Tongue (tissue), 2 donors: Measurements from ENCODE around the gene CDH23. TPM values are rescaled to one million over a fixed set of nuclear protein-coding genes. Genes with fewer than 3 reads are reported as not detected.

Source experiments
- DNase-seq: peaks from one replicate; pipeline ENCODE4 v3.0.0-alpha.2; 2015
- total RNA-seq: library from RNA; depleted of rRNA; stranded (reverse); fragments of >200 nt; gene quantifications from one replicate; pipeline ENCODE4 v1.2.3, GENCODE V29; 2014

The CDH23 gene
- total RNA-seq, 1 donor from 2014 or later = 12.2 TPM

DNA sequence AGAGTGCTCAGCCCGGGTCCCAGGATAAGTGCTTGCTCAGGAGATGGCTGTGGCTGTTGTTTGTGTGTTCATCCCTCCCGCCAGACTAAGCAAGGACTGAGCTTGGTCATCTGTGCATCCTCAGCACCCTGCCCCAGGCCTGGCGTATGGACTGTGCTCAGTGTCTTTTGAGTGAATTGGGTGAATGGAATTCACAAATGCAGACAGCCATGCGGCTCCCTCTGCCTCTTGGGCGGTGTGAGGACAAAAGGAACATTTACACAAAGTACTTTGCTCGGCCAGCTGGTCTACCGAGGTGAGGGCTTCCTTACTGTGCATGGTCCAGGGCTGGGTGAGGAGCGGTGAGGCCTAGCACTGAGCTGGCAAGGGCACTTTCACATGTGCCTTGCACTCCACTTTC lies 120.2 kb downstream of the CDH23 start:
- no peak for DNase-seq

GRCh38 chr10:71517298-71518169 lies 120.8 kb downstream of the CDH23 start:
- no peak for DNase-seq

GRCh38 chr10:71520042-71520441 lies 123.3 kb downstream of the CDH23 start:
- DNase-seq = no peak

- DNase-seq = no peak
Measured at GRCh38 chr10:71521504-71522441, 125.1 kb downstream of the CDH23 start.

DNA sequence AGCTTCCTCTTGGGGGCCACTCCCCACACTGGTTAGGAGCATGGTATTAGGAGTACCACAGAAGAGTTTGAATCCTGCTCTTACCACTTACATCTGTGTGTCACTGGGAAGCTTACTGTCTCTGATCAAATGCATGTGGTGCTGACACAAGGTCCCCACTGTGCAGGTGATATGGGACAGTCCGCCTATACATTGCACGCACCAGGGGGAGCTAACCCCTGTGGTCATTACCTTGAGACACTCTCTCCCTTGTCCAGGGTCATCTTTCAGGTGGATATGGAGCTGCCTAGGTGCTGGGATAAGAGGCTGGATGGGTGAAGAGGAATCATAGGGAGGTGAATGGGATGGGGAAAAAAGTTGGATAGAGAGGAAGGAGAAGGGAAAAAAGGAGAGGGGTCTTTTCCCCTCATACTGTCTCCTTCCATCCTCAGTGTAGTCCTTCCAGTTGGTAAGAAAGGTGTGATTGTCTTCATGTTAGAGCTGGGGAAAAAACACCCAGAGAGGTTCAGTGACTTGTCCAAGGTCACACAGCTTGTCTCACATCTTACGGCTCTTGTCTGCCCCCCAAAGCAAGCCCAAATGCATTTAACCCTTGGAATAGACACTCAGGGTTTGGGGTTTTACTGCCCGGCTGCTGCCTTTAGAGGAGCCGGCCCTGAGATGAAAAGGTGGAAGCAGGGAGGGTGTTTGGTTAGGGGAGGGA lies 125.9 kb downstream of the CDH23 start:
- DNase-seq = no peak

DNA sequence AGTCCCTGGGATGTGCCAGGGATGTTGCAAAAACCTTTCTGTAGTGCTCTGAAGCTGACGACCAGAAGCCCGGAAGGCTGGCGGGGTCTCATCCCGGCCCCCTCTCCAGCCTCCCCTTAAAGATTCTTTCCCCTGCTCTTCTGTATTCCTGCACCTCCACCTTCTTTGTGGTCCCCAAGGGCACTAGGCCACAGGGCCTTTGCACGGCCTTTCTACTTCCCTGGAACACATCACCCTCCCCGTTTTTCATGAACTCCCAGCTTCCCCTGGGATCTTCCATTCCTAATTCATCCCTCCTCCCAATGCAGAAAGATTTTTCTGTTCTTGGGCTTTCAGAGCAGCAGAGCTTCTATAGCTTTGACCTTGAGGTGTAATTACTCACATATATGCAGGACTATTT lies 127.0 kb downstream of the CDH23 start:
- no peak for DNase-seq

GRCh38 chr10:71525092-71525491 lies 128.4 kb downstream of the CDH23 start:
- no peak for DNase-seq

DNA sequence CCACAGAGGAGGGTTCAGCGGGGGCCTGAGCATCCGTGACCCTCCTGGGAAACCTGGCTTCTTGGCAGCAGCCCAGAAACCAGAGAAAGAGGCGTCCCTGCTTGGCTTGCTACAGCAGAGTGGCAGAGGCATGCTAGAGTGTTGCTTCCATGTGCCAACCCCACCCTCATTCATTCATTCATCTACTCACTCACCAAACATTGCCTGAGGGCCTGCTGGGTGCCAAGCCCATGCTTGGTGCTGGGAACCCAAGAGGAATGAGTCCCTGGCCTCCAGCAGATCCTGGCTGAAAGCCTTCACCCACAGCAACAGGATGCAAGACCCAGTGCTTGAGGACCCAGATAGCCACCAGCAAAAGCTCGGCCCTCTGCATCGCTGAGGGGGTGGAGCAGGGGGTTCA lies 129.0 kb downstream of the CDH23 start:
- DNase-seq = no peak

DNA sequence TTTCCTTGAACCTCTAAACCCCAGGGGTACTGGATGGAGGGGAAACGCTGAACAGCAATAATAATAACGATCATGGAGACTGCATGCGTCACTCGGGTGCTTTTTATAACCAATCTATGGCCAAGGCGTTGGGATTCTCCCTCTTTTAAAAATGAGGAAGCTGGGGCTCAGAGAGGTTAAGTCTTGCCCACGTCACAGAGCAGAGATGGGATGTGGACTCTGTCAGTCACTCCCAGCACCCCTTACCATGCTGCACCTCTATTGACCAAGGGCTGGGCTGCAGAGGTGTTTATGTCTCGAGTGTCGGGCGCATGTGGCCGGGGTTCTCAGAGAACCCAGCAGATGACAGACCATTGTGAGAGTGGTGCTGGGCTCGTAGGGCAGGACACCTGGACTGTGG lies 129.9 kb downstream of the CDH23 start:
- no peak for DNase-seq

DNA sequence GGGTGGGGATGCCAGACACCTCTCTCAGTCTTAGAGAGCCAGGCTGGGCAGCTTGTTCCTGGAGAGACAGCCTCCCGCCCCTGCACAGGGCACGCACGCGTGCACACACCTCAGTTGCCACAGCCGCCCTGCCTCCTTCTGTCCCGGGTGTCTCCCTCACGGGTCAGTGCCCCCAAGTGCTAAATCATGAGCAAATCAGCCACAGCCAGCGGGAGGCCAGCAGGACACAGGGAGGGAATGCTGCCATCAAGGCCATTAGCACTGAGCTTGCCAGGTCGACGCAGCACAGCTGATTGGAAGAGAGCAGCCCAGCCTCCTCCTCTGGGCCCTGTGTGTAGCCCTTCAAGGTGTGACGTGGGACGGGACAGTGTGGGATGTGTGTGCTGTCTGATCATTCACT lies 130.4 kb downstream of the CDH23 start:
- no peak for DNase-seq

DNA sequence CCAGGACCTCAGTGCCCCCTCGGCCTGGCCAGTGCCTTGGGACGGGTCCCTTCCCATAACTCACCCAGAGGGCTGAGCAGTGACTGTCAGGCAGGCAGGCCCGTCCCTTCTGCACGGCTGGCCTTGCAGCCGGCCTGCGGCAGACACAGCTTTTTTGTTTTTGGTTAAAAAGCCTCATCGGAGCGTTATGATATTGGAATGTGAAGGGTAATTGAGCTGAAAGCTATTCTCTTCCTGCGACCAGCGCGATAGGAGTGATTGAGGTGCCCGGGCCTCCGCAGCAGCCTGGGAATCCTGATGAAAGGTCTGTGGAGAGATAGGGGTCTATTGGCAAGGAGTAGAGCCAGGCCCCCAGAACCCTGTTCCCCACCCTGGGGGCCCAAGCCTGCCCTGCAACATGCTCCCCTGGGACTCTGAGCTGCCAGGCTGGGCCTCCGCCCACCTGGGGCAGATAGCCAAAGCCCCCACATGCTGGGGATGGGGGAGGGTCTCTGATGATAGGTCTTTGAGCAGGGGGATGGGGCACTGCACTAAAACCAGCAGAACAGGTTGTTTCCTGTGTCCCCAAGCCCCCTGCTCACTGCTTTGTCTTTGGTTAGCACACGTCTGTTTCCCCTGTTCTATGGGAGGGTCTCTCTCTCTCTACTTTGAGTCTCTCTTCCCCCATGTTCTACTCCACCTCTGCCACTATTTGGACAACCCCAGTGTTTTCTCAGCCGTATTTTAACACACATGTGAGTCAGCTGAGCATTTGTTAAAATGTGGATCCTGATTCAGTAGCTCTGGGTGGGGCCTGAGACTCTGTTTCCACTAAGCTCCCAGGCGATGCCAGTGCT lies 131.9 kb downstream of the CDH23 start:
- no peak for DNase-seq

- DNase-seq = no peak
Measured at GRCh38 chr10:71529207-71529827, 132.6 kb downstream of the CDH23 start.

DNA sequence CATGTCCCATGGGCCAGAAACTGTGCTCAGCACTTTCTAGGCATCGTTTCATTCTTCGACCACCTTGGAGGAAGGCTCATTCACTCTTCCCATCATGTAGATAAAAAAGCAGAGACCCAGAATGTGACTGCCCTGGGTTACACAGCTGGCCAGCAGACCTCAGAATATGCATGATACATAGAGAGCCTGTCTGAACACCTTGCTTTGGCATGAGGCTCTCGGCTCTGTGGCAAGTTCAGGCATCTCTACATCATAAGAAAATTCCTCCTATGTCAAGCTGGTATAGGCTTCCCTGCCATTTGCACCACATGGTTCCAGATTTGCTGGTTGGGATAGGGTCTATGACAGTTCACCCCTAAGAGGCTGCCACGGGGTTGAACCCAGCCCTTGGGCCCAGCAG lies 134.1 kb downstream of the CDH23 start:
- DNase-seq = no peak

DNA sequence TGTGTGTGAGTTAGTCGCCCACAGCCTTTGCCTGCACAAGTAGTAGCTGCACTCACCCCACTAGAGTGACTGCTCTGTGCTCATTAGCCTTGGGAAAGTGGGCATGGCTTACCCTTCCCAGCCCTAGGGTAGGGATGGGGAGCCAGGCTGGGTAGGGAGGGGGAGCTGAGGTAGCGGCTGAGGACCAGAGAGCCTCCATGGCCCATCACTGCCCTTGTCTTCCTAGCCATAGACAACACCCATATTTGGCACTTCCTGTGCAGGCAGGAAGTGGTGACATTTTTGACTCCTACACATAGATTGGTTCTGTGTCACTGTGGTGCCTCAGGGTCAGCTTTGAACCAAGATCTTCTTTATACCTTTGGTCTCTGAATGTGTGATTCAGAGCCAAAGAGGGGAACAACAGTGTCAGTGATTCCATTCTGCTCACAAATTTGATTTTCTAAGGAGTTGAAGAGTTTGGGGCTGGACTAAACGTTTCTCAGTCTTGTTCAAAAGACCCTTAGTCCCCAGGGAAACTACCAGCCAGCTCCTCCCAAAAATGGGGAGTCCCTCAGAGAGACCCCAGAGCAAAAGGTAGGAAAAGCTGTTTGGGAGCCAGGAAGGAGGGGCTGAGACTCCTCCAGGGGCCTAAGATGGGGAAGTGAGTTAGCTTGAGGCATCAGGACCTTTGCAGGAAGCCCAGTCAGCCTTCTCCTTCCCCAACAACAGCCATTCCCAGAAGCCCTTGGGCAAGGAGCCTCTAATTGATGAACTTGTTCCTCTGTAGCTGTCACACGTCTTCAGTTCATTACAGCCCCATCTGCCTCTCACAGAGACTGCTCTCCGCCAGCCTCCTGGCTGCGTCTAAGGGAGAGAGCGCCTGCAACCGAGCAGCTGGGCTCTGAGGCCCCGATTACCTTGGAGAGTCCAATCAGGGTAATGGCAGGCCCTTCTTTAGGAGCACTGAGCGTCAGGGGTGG lies 135.0 kb downstream of the CDH23 start:
- no peak for DNase-seq

GRCh38 chr10:71532878-71533277 lies 136.2 kb downstream of the CDH23 start:
- no peak for DNase-seq

DNA sequence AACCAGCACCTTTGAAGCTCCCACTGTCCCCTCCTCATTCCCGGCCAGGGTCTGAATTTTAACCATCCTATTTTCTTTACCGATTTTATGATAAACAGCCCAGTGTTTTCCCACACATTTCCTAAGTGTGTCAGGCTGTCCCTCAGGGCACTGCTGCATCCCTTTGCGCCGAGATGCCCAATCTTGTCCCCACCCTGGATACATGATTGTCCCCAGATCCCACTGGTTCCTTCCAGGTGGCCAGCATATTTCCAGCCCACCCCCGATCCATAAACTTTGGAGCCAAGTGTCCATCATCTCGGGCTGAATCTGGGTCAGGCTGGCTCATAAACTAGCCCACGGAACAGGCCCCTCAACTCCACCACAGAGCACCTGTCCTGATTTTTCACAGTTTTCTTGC lies 137.2 kb downstream of the CDH23 start:
- DNase-seq = no peak

DNA sequence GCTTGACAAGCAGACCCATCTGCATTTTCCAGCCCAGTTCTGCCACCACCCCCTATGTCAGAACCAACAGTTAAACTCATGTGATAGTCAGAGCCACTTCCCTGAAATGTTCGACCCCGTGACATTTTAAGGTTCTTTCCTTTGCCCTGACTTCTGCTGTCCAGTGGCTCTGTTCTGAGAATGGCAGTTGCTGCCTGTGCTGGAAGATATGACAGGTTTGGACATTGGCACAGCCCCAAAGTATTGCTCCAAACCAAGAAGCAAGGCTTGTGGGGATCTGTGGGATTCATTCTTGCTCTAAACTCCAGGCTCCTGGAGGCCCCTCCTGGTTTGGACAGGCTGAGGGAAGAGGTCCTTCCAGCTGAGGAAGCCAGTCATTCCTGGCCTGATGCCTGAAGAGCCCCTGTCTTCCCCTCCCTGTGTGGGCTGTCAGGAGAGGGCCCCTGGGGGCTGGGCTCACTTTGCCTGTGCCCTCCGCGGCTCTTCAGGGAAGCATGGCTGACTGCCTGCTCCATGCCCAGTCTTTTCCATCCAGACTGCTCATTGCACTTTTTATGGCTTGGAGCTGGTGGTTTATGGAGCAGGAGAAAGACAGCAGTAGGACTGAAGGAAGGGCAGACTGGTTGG lies 138.0 kb downstream of the CDH23 start:
- DNase-seq = peak; percentile 43

DNA sequence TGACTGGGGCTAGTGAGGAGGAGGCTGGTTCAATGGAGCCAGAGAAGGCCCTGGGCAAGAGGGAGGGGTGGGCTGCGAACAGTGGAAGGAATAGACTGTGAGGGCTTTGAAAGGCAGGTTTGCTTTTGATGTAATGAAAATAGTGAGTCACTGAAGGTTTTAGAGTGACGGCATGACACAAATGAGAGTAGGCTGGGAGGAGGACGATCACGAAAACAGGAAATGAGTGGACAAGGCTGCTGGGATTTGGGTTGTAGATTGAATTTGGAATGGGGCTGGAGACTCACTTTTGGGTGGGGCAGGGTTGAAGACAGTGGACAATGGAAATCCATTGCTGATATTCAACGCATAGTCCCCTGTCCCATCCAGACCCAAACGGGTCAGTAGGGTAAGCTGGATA lies 139.6 kb downstream of the CDH23 start:
- DNase-seq = no peak

DNA sequence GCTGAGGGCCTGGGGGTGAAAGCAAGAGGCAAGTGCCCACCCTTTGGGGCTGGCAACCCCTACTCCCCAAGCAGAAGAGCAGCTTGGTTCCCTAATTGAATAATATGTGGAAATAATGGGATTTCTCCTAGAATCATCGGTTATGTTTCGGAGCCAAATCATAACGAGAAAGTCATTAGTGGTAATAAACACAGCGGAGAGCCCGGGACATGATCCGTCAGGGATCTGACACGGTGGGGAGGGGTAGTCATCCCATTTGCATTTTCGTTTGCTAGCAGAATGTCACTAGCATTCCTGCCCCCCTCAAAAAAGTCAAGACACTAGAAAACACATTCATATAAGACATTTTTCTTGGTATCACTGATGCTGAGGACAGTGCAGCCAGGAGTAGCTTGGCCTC lies 140.4 kb downstream of the CDH23 start:
- DNase-seq = no peak

- no peak for DNase-seq
Measured at GRCh38 chr10:71537681-71538080, 141.0 kb downstream of the CDH23 start.
